HUDEP-2 (cell line): Measurements from ENCODE around the gene MUC2.

Experiments
- DNase-seq, 76 experiments: peaks; one replicate each; lab custom pipeline; 2025; ENCODE audit not compliant: unreplicated experiment in 76 of 76; lab: John Stamatoyannopoulos, UW

The MUC2 gene

GRCh38 chr11:1116666-1117390 is 42.2 kb downstream of the MUC2 start:
- no peak for DNase-seq

DNA sequence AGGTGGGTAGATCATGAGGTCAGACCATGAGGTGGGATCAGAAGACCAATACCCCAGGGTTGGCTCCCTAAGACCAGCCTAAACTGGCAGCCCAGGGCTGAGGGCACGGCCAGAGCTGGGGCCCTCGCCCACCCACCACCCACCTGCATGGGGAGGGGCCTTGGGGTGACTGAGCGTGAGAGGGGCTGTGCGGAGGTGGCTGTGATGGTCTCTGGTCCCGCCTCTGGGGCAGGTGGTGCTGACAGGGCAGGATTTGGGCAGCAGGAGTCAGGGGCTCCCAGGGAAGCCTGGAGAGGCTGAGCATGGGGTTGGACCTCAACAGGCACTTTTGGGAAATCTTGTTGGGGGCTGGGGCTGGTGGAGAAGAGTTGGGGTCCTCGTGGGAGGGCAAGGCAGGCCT is 43.3 kb downstream of the MUC2 start:
- DNase-seq: no peak

DNA sequence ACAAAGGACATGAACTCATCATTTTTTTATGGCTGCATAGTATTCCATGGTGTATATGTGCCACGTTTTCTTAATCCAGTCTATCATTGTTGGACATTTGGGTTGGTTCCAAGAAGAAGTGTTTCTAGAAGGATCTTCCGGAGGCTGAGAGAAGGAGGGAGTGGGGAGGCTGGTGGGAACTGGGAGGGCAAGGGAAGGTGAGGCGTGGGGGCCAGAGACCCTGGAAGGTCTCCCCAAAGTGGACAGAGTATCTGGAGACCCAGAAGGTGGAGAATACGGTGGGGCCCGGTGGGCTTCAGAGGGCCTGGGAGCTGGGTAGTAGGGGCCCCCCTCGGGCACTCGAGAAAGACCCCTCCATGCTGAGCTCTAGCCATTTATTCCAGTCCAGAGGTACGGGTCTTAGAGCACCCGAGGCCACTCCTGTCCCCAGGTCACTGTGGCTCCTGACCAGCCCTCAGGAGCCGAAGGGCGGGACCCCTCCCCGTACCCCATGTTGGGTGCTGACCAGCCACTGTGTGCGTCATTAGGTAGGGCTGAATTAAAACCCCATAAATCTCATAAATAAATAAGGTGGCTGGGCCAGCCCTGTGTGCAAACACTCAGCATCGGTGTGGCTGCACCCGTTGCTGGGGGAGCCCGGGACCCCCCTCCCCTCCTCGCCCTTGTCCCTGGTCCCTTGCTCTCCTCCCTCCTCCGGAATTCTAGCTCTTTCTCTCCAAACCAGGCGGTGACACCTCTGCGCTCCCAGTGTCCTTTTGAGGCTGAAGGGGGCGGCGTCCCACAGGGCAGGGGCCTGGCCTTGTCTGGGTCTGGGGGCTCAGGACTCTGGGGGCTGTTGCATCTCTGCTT is 44.3 kb downstream of the MUC2 start:
- no peak for DNase-seq

GRCh38 chr11:1119604-1120146 is 45.0 kb downstream of the MUC2 start:
- no peak for DNase-seq

- no peak for DNase-seq
Measured at GRCh38 chr11:1120532-1121330, 46.1 kb downstream of the MUC2 start.

DNA sequence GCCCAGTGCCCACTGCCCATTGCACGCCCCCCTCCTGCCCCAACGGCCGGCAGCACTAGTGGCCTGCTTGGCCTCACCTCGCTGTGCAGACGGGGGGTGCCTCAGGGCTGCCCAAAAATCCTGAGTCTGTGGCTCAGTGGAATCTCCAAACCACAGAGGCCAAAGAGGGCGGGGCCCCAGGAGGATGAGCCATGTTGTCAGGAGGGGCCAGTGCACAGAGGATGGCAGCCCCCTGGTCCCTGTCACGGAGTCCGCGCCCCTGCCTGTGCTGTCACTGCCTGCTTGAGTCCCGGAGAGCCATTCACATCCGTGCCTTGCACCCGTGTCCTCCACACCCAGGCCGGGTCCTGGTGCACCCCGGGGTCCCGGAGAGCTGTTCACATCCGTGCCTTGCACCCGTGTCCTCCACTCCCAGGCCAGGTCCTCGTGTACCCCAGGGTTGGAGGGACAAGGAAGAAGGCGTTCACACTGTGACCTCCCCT is 46.7 kb downstream of the MUC2 start:
- DNase-seq: no peak

DNA sequence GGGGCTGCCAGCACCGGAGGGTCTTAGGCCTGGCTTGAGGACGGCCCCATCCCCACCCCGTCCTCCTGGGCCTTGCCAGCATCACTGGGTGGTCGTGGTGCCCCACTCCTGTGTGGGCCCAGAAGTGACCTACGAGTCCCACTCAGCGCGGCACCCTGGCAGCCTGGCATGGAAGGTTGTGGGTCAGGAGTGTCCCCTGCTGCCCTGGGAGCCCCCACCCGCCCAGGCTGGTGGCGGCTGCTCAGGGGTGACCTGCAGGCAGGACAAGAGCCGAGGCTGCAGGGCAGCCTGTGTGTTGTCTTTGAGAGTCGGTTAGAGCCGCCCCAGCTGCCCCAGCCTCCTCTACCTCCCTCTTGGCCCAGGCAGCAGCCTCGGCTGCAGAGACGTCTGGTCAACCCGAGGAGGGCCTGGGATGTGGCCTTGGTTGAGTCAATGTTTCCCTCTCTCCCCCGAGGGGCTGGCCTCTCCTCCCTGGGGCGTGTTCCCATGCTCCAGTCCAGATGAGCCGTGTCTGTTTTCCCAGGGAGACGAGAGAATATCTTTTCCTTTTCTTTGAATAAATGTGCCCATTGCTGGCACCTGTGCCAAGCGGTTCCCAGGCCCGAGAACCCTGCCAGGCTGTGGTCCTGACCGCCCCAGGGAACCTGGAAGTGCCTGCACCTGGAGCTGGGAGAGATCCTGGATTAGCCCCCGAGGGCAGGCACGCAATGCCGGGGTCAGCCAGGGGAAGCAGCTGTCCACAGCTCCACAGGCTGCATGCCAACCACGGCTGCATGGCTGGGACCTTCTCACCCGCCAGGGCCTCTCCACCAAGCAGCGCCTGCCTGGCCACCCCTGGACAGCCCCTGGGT is 47.4 kb downstream of the MUC2 start:
- no peak for DNase-seq

DNA sequence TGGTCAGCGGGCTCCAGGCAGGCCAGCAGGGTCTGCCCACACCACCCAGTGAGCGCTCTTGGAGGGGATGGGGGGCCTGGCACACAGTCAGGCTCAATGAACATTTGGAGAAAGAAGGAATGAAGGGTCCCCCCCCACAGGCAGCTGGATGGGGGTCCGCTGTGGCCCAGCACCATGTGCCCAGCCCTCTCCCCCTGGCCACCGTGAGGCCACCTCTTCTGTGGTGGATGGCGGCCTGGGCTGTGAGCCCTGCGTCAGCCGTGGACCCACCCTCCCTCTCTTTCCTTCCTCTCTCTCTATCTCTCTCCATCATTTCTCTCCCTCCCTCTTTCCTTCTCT is 48.0 kb downstream of the MUC2 start:
- no peak for DNase-seq

- no peak for DNase-seq
Measured at GRCh38 chr11:1123970-1124369, 49.3 kb downstream of the MUC2 start.
